SK-N-SH treated with all-trans-retinoic acid at 6 μM for 48 hours (cell line): ENCODE measurements around the gene CPTP.

Source experiments
- ATAC-seq: fragments of 200-7000 bp; cut with Tn5 transposase; 3 replicates; pipeline ENCODE4 v1.9.1; 2020; ENCODE audit warnings: mild to moderate bottlenecking, moderate library complexity
- ARNTL ChIP-seq: fragments of 450-650 bp; formaldehyde crosslinking; IDR thresholded peaks from 2 replicates; pipeline ENCODE4 v1.5.0; 2020; ENCODE audit warnings: low read depth, mild to moderate bottlenecking, moderate library complexity, borderline replicate concordance
- BACH2 ChIP-seq: fragments of 250-450 bp; sonication (Bioruptor Pico); IDR thresholded peaks from 2 replicates; pipeline ENCODE4 v1.9.0; 2021; ENCODE audit warnings: mild to moderate bottlenecking, borderline replicate concordance
- CSDC2 ChIP-seq: fragments of 250-450 bp; sonication (Bioruptor Pico); IDR thresholded peaks from 2 replicates; pipeline ENCODE4 v1.5.0; 2020; ENCODE audit warnings: mild to moderate bottlenecking, moderate library complexity
- ESRRG ChIP-seq: fragments of 250-450 bp; sonication (Bioruptor Pico); IDR thresholded peaks from 2 replicates; pipeline ENCODE4 v1.6.1; 2021; ENCODE audit warnings: mild to moderate bottlenecking
- GLIS3 ChIP-seq: fragments of 250-450 bp; sonication (Bioruptor Pico); IDR thresholded peaks from 2 replicates; pipeline ENCODE4 v1.5.0; 2020; ENCODE audit warnings: mild to moderate bottlenecking, moderate library complexity
- ISL1 ChIP-seq: fragments of 250-450 bp; sonication (Bioruptor Pico); IDR thresholded peaks from 2 replicates; pipeline ENCODE4 v2.1.2; 2022; ENCODE audit warnings: mild to moderate bottlenecking, moderate library complexity
- OSR1 ChIP-seq: fragments of 250-450 bp; sonication (Bioruptor Pico); IDR thresholded peaks from 2 replicates; pipeline ENCODE4 v1.8.0; 2022; ENCODE audit warnings: moderate library complexity, mild to moderate bottlenecking, inconsistent platforms
- POU6F1 ChIP-seq: fragments of 250-450 bp; sonication (Bioruptor Pico); IDR thresholded peaks from 2 replicates; pipeline ENCODE4 v1.8.0; 2021; ENCODE audit warnings: low read depth, mild to moderate bottlenecking, moderate library complexity, borderline replicate concordance
- PPARA ChIP-seq: fragments of 250-450 bp; sonication (Bioruptor Pico); IDR thresholded peaks from 2 replicates; pipeline ENCODE4 v1.5.0; 2020; ENCODE audit warnings: mild to moderate bottlenecking, borderline replicate concordance
- SNAI2 ChIP-seq: fragments of 250-450 bp; sonication (Bioruptor Pico); IDR thresholded peaks from 2 replicates; pipeline ENCODE4 v1.5.0; 2020; ENCODE audit warnings: mild to moderate bottlenecking, moderate library complexity
- TCF4 ChIP-seq: fragments of 250-450 bp; sonication (Bioruptor Pico); IDR thresholded peaks from 2 replicates; pipeline ENCODE4 v1.8.0; 2021; ENCODE audit warnings: mild to moderate bottlenecking, moderate library complexity, borderline replicate concordance
- TOX ChIP-seq: fragments of 250-450 bp; sonication (Bioruptor Pico); IDR thresholded peaks from 2 replicates; pipeline ENCODE4 v1.8.0; 2021; ENCODE audit warnings: mild to moderate bottlenecking, moderate library complexity, borderline replicate concordance
- ZC3H10 ChIP-seq: fragments of 250-450 bp; sonication (Bioruptor Pico); IDR thresholded peaks from 2 replicates; pipeline ENCODE4 v1.5.1; 2021; ENCODE audit warnings: mild to moderate bottlenecking, moderate library complexity
- ZFP3 ChIP-seq: fragments of 250-450 bp; sonication (Bioruptor Pico); IDR thresholded peaks from 2 replicates; pipeline ENCODE4 v1.5.0; 2020; ENCODE audit warnings: mild to moderate bottlenecking, moderate library complexity
- ZNF565 ChIP-seq: fragments of 450-650 bp; formaldehyde crosslinking; conservative IDR thresholded peaks from 2 replicates; pipeline ENCODE4 v1.5.0; 2020; ENCODE audit warnings: low read depth, mild to moderate bottlenecking, moderate library complexity
- ZNF70 ChIP-seq: fragments of 450-650 bp; formaldehyde crosslinking; IDR thresholded peaks from 2 replicates; pipeline ENCODE4 v1.5.0; 2020; ENCODE audit warnings: mild to moderate bottlenecking, moderate library complexity
- ZNF8 ChIP-seq: fragments of 450-650 bp; formaldehyde crosslinking; IDR thresholded peaks from 2 replicates; pipeline ENCODE4 v1.5.0; 2020; ENCODE audit warnings: mild to moderate bottlenecking, moderate library complexity
- TF ChIP-seq, protein P1 (sequence below): fragments of 250-450 bp; sonication (Bioruptor Pico); IDR thresholded peaks from 2 replicates; pipeline ENCODE4 v1.5.1; 2020; ENCODE audit warnings: low read depth, mild to moderate bottlenecking, moderate library complexity
- TF ChIP-seq, protein P2 (sequence below): fragments of 250-450 bp; sonication (Bioruptor Pico); IDR thresholded peaks from 2 replicates; pipeline ENCODE4 v1.8.0; 2020; ENCODE audit warnings: mild to moderate bottlenecking, moderate library complexity, borderline replicate concordance
- TF ChIP-seq, protein P3 (sequence below): fragments of 250-450 bp; sonication (Bioruptor Pico); IDR thresholded peaks from 2 replicates; pipeline ENCODE4 v1.5.0; 2020; ENCODE audit warnings: mild to moderate bottlenecking, moderate library complexity
- TF ChIP-seq, protein P4 (sequence below): fragments of 250-450 bp; sonication (Bioruptor Pico); IDR thresholded peaks from 2 replicates; pipeline ENCODE4 v1.5.1; 2021; ENCODE audit warnings: mild to moderate bottlenecking, moderate library complexity

The CPTP gene

GRCh38 chr1:1294250-1294890, 30.2 kb upstream of the CPTP start:
- ATAC-seq, result no peak
- TF ChIP-seq ZC3H10 (CRISPR knock-in tag) (no peak), TCF4 (no peak), ZNF70 (CRISPR knock-in tag) (no peak), POU6F1 (no peak), ISL1 (CRISPR knock-in tag) (no peak), BACH2 (CRISPR knock-in tag) (no peak), CSDC2 (no peak), ZNF8 (CRISPR knock-in tag) (no peak), PPARA (no peak)
- TF ChIP-seq, protein P1, sequence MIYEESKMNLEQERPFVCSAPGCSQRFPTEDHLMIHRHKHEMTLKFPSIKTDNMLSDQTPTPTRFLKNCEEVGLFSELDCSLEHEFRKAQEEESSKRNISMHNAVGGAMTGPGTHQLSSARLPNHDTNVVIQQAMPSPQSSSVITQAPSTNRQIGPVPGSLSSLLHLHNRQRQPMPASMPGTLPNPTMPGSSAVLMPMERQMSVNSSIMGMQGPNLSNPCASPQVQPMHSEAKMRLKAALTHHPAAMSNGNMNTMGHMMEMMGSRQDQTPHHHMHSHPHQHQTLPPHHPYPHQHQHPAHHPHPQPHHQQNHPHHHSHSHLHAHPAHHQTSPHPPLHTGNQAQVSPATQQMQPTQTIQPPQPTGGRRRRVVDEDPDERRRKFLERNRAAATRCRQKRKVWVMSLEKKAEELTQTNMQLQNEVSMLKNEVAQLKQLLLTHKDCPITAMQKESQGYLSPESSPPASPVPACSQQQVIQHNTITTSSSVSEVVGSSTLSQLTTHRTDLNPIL (CRISPR knock-in tag), result no peak
- TF ChIP-seq, protein P2, sequence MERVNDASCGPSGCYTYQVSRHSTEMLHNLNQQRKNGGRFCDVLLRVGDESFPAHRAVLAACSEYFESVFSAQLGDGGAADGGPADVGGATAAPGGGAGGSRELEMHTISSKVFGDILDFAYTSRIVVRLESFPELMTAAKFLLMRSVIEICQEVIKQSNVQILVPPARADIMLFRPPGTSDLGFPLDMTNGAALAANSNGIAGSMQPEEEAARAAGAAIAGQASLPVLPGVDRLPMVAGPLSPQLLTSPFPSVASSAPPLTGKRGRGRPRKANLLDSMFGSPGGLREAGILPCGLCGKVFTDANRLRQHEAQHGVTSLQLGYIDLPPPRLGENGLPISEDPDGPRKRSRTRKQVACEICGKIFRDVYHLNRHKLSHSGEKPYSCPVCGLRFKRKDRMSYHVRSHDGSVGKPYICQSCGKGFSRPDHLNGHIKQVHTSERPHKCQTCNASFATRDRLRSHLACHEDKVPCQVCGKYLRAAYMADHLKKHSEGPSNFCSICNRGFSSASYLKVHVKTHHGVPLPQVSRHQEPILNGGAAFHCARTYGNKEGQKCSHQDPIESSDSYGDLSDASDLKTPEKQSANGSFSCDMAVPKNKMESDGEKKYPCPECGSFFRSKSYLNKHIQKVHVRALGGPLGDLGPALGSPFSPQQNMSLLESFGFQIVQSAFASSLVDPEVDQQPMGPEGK (CRISPR knock-in tag), result no peak
- TF ChIP-seq, protein P3, sequence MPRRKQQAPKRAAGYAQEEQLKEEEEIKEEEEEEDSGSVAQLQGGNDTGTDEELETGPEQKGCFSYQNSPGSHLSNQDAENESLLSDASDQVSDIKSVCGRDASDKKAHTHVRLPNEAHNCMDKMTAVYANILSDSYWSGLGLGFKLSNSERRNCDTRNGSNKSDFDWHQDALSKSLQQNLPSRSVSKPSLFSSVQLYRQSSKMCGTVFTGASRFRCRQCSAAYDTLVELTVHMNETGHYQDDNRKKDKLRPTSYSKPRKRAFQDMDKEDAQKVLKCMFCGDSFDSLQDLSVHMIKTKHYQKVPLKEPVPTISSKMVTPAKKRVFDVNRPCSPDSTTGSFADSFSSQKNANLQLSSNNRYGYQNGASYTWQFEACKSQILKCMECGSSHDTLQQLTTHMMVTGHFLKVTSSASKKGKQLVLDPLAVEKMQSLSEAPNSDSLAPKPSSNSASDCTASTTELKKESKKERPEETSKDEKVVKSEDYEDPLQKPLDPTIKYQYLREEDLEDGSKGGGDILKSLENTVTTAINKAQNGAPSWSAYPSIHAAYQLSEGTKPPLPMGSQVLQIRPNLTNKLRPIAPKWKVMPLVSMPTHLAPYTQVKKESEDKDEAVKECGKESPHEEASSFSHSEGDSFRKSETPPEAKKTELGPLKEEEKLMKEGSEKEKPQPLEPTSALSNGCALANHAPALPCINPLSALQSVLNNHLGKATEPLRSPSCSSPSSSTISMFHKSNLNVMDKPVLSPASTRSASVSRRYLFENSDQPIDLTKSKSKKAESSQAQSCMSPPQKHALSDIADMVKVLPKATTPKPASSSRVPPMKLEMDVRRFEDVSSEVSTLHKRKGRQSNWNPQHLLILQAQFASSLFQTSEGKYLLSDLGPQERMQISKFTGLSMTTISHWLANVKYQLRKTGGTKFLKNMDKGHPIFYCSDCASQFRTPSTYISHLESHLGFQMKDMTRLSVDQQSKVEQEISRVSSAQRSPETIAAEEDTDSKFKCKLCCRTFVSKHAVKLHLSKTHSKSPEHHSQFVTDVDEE (CRISPR knock-in tag), result no peak

DNA sequence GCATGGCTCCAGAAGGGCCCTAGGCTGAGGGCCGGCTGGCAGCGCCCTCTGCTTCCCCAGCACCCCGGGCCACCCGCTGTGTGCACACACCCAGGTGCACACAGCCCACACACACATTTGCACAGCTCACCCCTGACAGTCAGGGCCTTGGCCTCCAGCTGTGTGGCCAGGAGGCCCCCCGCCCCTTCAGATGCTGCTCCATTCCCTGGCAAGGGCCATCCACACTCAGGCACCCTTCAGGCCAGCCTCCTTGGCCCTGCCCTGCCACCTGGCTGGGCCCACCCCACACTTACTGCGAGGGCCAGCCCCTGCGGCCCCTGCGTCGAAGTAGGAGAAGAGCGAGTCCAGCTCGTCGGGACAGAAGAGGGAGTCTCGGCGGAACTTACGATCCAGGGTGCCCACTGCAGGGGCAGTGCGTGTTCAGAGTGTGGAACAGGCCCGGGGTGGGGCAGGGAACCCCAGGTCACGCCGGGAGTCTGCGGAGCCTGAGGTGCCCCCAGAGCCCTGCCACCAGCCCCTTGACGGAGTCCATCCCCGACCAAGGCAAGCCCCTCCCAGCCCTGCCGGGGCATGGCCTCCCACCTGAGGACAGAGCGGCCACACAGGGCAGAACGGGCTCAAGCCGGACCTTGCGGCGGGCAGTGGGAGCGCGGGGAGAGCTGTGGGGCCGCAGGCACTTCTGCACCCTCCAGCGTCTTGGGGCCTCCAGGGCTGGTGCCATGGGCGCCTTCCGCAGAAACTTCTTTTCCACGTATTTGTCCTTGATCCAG, 29.3 kb upstream of the CPTP start:
- no peak for ATAC-seq
- TF ChIP-seq ARNTL (CRISPR knock-in tag), result no peak
- TF ChIP-seq ZFP3 (CRISPR knock-in tag), result no peak
- TF ChIP-seq TOX (CRISPR knock-in tag), result no peak
- no peak for TF ChIP-seq SNAI2 (CRISPR knock-in tag)
- TF ChIP-seq TCF4, result no peak
- no peak for TF ChIP-seq CSDC2
- no peak for TF ChIP-seq OSR1 (CRISPR knock-in tag)
- no peak for TF ChIP-seq ZNF565 (CRISPR knock-in tag)
- TF ChIP-seq, protein P2 (CRISPR knock-in tag), result no peak
- TF ChIP-seq PPARA, result no peak
- no peak for TF ChIP-seq ZNF8 (CRISPR knock-in tag)
- no peak for TF ChIP-seq ZC3H10 (CRISPR knock-in tag)
- no peak for TF ChIP-seq ISL1 (CRISPR knock-in tag)
- TF ChIP-seq, protein P4, sequence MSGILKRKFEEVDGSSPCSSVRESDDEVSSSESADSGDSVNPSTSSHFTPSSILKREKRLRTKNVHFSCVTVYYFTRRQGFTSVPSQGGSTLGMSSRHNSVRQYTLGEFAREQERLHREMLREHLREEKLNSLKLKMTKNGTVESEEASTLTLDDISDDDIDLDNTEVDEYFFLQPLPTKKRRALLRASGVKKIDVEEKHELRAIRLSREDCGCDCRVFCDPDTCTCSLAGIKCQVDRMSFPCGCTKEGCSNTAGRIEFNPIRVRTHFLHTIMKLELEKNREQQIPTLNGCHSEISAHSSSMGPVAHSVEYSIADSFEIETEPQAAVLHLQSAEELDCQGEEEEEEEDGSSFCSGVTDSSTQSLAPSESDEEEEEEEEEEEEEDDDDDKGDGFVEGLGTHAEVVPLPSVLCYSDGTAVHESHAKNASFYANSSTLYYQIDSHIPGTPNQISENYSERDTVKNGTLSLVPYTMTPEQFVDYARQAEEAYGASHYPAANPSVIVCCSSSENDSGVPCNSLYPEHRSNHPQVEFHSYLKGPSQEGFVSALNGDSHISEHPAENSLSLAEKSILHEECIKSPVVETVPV (CRISPR knock-in tag), result no peak
- TF ChIP-seq BACH2 (CRISPR knock-in tag), result no peak
- TF ChIP-seq, protein P1 (CRISPR knock-in tag), result no peak
- TF ChIP-seq GLIS3 (CRISPR knock-in tag), result no peak
- no peak for TF ChIP-seq ZNF70 (CRISPR knock-in tag)
- TF ChIP-seq POU6F1, result no peak
- no peak for TF ChIP-seq ESRRG (CRISPR knock-in tag)
